Vagina (tissue), 2 donors: Measurements from ENCODE around the gene TMEM222.

ENCODE experiments used
- POLR2A ChIP-seq, 2 donors: fragments of 450-650 bp; IDR thresholded peaks; one replicate each; pipeline ENCODE4 v1.6.1; 2017; ENCODE audit warnings: antibody characterized with exemption in 2 of 2, mild to moderate bottlenecking in 2 of 2, moderate library complexity in 2 of 2
- POLR2AphosphoS5 ChIP-seq, 2 donors: sonication (generic); formaldehyde crosslinking; IDR thresholded peaks; one replicate each; pipeline ENCODE4 v1.9.0; 2017; ENCODE audit warnings: antibody characterized with exemption in 2 of 2, mild to moderate bottlenecking in 2 of 2, low read depth in 1 of 2; ENCODE audit not compliant: insufficient read depth in 1 of 2
- TF ChIP-seq, protein P1 (sequence below), 3 experiments: fragments of 450-650 bp in 2 of 3; fragments of 200-600 bp in 1 of 3; sonication (generic) in 1 of 3; IDR thresholded peaks; one replicate each; pipeline ENCODE4 v1.5.1; 2017 to 2019; ENCODE audit warnings: antibody characterized with exemption in 3 of 3, mild to moderate bottlenecking in 2 of 3, moderate library complexity in 2 of 3

DNA sequence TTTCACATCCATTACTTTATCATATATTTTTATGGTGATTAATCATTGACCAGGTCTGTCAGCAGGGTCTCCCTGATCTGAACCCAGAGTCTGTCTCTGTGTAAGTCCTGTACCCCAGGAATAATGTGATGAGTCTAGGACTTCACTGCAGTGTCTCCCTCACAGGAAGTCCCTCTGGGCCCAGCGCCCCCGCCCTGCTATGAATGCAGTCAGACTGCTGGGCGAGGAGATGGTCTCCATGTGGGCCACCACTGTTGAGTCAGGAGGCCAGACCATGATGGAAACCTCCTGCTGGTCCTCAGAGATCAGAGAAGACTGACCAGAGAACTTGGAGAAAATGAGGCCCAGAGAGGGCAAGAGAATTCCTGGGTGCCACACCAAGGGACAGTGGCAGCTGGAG, 9.5 kb downstream of the TMEM222 start:
- TF ChIP-seq POLR2A (IDR thresholded peaks at IDR 0.05) = no peak
- TF ChIP-seq, protein P1, sequence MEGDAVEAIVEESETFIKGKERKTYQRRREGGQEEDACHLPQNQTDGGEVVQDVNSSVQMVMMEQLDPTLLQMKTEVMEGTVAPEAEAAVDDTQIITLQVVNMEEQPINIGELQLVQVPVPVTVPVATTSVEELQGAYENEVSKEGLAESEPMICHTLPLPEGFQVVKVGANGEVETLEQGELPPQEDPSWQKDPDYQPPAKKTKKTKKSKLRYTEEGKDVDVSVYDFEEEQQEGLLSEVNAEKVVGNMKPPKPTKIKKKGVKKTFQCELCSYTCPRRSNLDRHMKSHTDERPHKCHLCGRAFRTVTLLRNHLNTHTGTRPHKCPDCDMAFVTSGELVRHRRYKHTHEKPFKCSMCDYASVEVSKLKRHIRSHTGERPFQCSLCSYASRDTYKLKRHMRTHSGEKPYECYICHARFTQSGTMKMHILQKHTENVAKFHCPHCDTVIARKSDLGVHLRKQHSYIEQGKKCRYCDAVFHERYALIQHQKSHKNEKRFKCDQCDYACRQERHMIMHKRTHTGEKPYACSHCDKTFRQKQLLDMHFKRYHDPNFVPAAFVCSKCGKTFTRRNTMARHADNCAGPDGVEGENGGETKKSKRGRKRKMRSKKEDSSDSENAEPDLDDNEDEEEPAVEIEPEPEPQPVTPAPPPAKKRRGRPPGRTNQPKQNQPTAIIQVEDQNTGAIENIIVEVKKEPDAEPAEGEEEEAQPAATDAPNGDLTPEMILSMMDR (IDR thresholded peaks at IDR 0.05) = no peak
- no peak for TF ChIP-seq POLR2AphosphoS5 (IDR thresholded peaks at IDR 0.05; ENCODE audit: insufficient read depth in 1 of 2, low read depth in 1 of 2)
